Endothelial cell of umbilical vein (primary cell): ENCODE data around the gene CFAP46. TPM values are rescaled to one million over a fixed set of nuclear protein-coding genes. Genes with fewer than 3 reads are reported as not detected.
"Not testable (repeated sequence)": the region's sequence is repeated elsewhere in the genome, so short reads cannot be mapped to it uniquely, and the experiment has no call there.

Source experiments
- BruUV-seq: library from RNA; stranded (reverse); fragments of 400-500 nt; replicated peaks from 2 replicates; lab custom pipeline; 2021; lab: Mats Ljungman, UMichigan
- CTCF ChIA-PET: fragments of 300-600, 350-600 bp; sonication (Branson Sonifier 250); formaldehyde crosslinking; loops from one replicate; lab custom pipeline; 2021; ENCODE audit warnings: antibody characterized with exemption, inconsistent platforms; lab: Charles Lee
- POLR2A ChIA-PET: fragments of 300-600, 350-600 bp; sonication (Branson Sonifier 250); formaldehyde crosslinking; loops from one replicate; lab custom pipeline; 2021; ENCODE audit warnings: antibody characterized with exemption, inconsistent platforms; lab: Charles Lee
- DNase-seq: peaks from one replicate; pipeline ENCODE4 v3.0.0-alpha.2; 2011; ENCODE audit warnings: low read depth, low spot score
- FAIRE-seq: peaks from 2 replicates; lab custom pipeline; 2011; peaks lifted over from hg19 to GRCh38; lab: Jason Lieb, UNC
- H2AFZ ChIP-seq: 2 replicates; pipeline ENCODE4 v1.6.0; 2012; ENCODE audit warnings: low read depth, low read length, control low read depth, inconsistent platforms
- H3K27ac ChIP-seq: 2 replicates; pipeline ENCODE4 v1.5.1; 2011; ENCODE audit warnings: low read depth, mild to moderate bottlenecking, control low read depth, low read length, moderate library complexity; ENCODE audit not compliant: insufficient read depth
- H3K27me3 ChIP-seq, 2 experiments: 2 replicates each; pipeline versions ENCODE4 v1.6.0 to v1.6.1; 2011; ENCODE audit warnings: low read length in 2 of 2, mixed read lengths in 1 of 2; ENCODE audit not compliant: control insufficient read depth in 2 of 2, insufficient read depth in 2 of 2
- H3K36me3 ChIP-seq, 2 experiments: 2 replicates in 1 of 2; 3 replicates in 1 of 2; pipeline ENCODE4 v1.5.1; 2011; ENCODE audit warnings: low read length in 2 of 2, mild to moderate bottlenecking in 1 of 2, moderate library complexity in 1 of 2; ENCODE audit not compliant: control insufficient read depth in 2 of 2, insufficient read depth in 2 of 2; ENCODE audit errors: extremely low read depth in 1 of 2
- H3K4me1 ChIP-seq: 3 replicates; pipeline ENCODE4 v1.5.1; 2011; ENCODE audit warnings: mild to moderate bottlenecking, low read length; ENCODE audit not compliant: control insufficient read depth, insufficient read depth; ENCODE audit errors: extremely low read depth
- H3K4me2 ChIP-seq: 2 replicates; pipeline ENCODE4 v1.6.1; 2011; ENCODE audit warnings: low read length, control low read depth, mixed read lengths; ENCODE audit not compliant: insufficient read depth
- H3K4me3 ChIP-seq, 3 experiments: fragments of 200-600 bp in 1 of 3; sonication (generic), shearing (Covaris generic) in 1 of 3; replicated peaks in 1 of 3; 2 replicates each; pipeline ENCODE4 v1.5.1; 2011 to 2016; ENCODE audit warnings: control low read depth in 3 of 3, low read length in 3 of 3, mild to moderate bottlenecking in 2 of 3, inconsistent platforms in 1 of 3, low read depth in 1 of 3, moderate library complexity in 1 of 3; ENCODE audit not compliant: insufficient read depth in 1 of 3
- H3K79me2 ChIP-seq: 2 replicates; pipeline ENCODE4 v1.6.0; 2012; ENCODE audit warnings: low read length, inconsistent platforms; ENCODE audit not compliant: control insufficient read depth, insufficient read depth
- H3K9ac ChIP-seq: replicated peaks from 2 replicates; pipeline ENCODE3; 2011; ENCODE audit warnings: low read length, control low read depth; ENCODE audit not compliant: insufficient read depth; ENCODE audit errors: extremely low read depth
- H3K9me1 ChIP-seq: replicated peaks from 3 replicates; pipeline ENCODE4 v1.6.0; 2011; ENCODE audit warnings: mild to moderate bottlenecking, low read length; ENCODE audit not compliant: control insufficient read depth, insufficient read depth; ENCODE audit errors: extremely low read depth
- H3K9me3 ChIP-seq: replicated peaks from 2 replicates; pipeline ENCODE4 v1.5.1; 2012; ENCODE audit warnings: low read length, inconsistent platforms; ENCODE audit not compliant: control insufficient read depth, insufficient read depth
- H4K20me1 ChIP-seq: replicated peaks from 2 replicates; pipeline ENCODE3; 2011; ENCODE audit warnings: mild to moderate bottlenecking, low read length; ENCODE audit not compliant: control insufficient read depth, insufficient read depth; ENCODE audit errors: extremely low read depth
- POLR2A ChIP-seq: IDR thresholded peaks from 2 replicates; pipeline ENCODE4 v1.6.1; 2012; ENCODE audit warnings: low read depth, mild to moderate bottlenecking, control low read depth, low read length
- dilution Hi-C: fragments of 300-500 bp; cut with MboI; formaldehyde crosslinking; loops from one replicate; pipeline ENCODE4 v1.15.0; 2019; ENCODE audit warnings: low sequenced_read_pairs; ENCODE audit not compliant: extremely low pct_ligation_motif_present
- intact Hi-C: fragments of 100-400 bp; cut with micrococcal nuclease; formaldehyde crosslinking; loops from one replicate; pipeline ENCODE4 v1.10.0; 2022
- polyA plus RNA-seq, 4 experiments: library from polyadenylated mRNA; depleted of rRNA in 3 of 4; stranded (reverse) in 3 of 4; unstranded in 1 of 4; fragments of >200 nt; gene quantifications; 2 replicates each; pipeline versions ENCODE4 v1.2.1 to v1.2.3, GENCODE V29; 2011 to 2012; ENCODE audit warnings: missing spikeins in 1 of 4
- total RNA-seq: library from RNA; stranded (reverse); gene quantifications from 2 replicates; pipeline ENCODE4 v1.2.3, GENCODE V29; 2021
- TF ChIP-seq, protein P1 (sequence below), 2 donors: IDR thresholded peaks; 1 replicate in 1 of 2; 2 replicates in 1 of 2; pipeline ENCODE4 v1.5.1; 2011; ENCODE audit warnings: low read length in 2 of 2, mild to moderate bottlenecking in 2 of 2, moderate library complexity in 2 of 2, control low read depth in 1 of 2, inconsistent platforms in 1 of 2, low read depth in 1 of 2; ENCODE audit not compliant: insufficient read depth in 1 of 2; ENCODE audit errors: extremely low read depth in 1 of 2

Gene CFAP46
- total and polyA plus RNA-seq, 2 donors (not counting 3 experiments of a cell fraction or from before 2014, with no cell fraction given), result 0.75 to 0.98 TPM

DNA sequence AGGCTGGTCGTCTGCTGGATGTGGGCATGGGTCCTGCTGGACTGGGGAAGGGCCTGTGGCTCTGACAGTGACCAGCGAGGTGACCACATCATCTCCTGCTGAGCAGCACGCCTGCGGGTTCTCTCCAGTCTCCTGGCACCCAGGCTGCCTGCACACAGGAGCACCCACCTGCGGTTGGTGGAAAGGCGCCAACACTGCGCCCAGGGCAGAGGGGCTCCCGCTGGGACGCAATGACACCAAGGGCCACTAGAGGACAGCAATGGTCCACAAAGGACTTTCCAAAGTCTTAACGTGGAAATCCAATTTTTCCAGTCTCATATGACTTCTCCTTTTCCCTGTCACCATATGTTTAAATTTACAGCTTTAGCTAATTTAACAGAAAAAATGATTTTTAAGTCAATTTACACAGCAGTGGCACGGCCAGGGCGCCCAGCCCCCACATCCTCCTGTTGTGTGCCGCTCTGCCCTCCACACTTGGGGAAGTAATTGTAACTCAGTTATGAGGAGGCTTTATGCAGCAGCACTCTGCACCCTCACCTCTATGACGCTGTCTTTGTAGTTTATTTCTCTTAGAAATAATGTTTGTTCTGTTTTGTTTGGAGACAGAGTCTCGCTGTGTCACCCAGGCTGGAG, 38.1 kb downstream of the CFAP46 start:
- Histone ChIP-seq H3K27me3 (no peaks in the 10 kb centered on the region), H3K9me3 (no peaks in the 10 kb centered on the region), H3K79me2 (no peaks in the 10 kb centered on the region), H4K20me1 (no peaks in the 10 kb centered on the region), H3K4me2 (no peak overlapping the region), H3K4me1 (no peaks in the 10 kb centered on the region), H2AFZ (no peak overlapping the region), H3K36me3 (no peaks in the 10 kb centered on the region), H3K27ac (no peak overlapping the region), H3K4me3 (no peak overlapping the region), H3K9ac (no peak overlapping the region), H3K9me1 (no peaks in the 10 kb centered on the region)
- no TSS peak for BruUV-seq
- ChIA-PET POLR2A (no interaction called here), CTCF (interaction anchor here (0.7 to 1.5 kb wide), 3 partner anchors 9 to 36 kb away, joined by 3 read pairs; no protein-coding TSS in a partner anchor)
- FAIRE-seq, result peak; percentile 72
- intact Hi-C loops (loop anchor here (1.0 to 5.0 kb wide), 4 partner anchors 67 to 413 kb away; no protein-coding TSS in a partner anchor), dilution Hi-C loops (no loop called here)
- peak; percentile 33 for DNase-seq
- TF ChIP-seq POLR2A, result no peak
- TF ChIP-seq, protein P1, sequence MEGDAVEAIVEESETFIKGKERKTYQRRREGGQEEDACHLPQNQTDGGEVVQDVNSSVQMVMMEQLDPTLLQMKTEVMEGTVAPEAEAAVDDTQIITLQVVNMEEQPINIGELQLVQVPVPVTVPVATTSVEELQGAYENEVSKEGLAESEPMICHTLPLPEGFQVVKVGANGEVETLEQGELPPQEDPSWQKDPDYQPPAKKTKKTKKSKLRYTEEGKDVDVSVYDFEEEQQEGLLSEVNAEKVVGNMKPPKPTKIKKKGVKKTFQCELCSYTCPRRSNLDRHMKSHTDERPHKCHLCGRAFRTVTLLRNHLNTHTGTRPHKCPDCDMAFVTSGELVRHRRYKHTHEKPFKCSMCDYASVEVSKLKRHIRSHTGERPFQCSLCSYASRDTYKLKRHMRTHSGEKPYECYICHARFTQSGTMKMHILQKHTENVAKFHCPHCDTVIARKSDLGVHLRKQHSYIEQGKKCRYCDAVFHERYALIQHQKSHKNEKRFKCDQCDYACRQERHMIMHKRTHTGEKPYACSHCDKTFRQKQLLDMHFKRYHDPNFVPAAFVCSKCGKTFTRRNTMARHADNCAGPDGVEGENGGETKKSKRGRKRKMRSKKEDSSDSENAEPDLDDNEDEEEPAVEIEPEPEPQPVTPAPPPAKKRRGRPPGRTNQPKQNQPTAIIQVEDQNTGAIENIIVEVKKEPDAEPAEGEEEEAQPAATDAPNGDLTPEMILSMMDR (IDR thresholded peaks at IDR 0.05; ENCODE audit: extremely low read depth in 1 of 2, insufficient read depth in 1 of 2, low read depth in 1 of 2, low read length in 2 of 2), result peak; percentile 76 to 81

DNA sequence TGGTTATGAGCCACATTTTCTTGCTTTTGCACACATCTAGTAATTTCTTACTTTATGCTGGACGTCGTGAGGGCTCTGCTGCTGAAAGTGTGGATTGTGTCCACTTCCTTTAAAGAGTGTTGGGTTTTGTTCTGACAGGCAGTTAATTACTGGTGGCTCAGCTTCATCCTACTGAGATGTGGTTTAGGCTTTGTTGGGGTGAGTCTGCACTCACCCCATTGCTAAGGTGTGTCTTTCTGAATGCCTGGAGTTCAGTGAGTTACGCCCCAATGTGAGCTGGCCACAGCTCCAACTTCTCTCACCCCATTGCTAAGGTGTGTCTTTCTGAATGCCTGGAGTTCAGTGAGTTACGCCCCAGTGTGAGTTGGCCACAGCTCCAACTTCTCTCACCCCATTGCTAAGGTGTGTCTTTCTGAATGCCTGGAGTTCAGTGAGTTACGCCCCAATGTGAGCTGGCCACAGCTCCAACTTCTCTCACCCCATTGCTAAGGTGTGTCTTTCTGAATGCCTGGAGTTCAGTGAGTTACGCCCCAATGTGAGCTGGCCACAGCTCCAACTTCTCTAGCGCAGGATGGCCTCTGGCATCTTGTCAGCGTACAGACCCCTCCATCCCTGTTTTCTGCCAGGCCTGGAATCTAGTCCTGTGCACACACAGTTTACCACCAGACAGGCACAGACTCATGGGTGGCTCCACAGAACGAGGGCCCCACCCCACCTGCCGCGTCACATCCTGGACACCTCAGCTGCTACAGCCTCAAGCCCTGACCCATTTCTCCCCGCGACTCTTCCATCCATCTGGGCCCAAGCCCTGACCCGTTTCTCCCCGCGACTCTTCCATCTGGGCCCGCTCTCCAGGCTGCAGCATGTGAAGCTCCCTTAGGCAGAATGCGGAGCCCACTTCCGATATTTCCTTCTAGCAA, 39.5 kb downstream of the CFAP46 start:
- FAIRE-seq, H2AFZ ChIP-seq, H3K36me3 ChIP-seq, H3K4me2 ChIP-seq, H3K79me2 ChIP-seq, H3K27me3 ChIP-seq, H3K9me1 ChIP-seq, H3K4me3 ChIP-seq, DNase-seq, dilution Hi-C loops, H4K20me1 ChIP-seq, POLR2A ChIA-PET, H3K9me3 ChIP-seq, H3K4me1 ChIP-seq, H3K9ac ChIP-seq, BruUV-seq, H3K27ac ChIP-seq: not testable (repeated sequence)
- CTCF ChIA-PET, result interaction anchor here (2.0 kb wide), 1 partner anchor 248 kb away, joined by 7 read pairs; no protein-coding TSS in a partner anchor
- intact Hi-C loops, result loop anchor here (5.0 kb wide), 1 partner anchor 414 kb away; no protein-coding TSS in a partner anchor
